Tibial nerve (tissue), 4 donors: Measurements from ENCODE around the gene GNAZ.

Experiments
- CTCF ChIP-seq, 5 experiments: fragments of 200-600 bp in 3 of 5; fragments of 450-650 bp in 2 of 5; sonication (generic) in 3 of 5; IDR thresholded peaks; one replicate each; pipeline ENCODE4 v1.5.1; 2016 to 2019; ENCODE audit warnings: antibody characterized with exemption in 5 of 5, mild to moderate bottlenecking in 3 of 5, moderate library complexity in 2 of 5
- EP300 ChIP-seq, 2 donors: sonication (generic); formaldehyde crosslinking; IDR thresholded peaks; one replicate each; pipeline ENCODE4 v1.6.1; 2017; ENCODE audit warnings: antibody characterized with exemption in 2 of 2, mild to moderate bottlenecking in 1 of 2
- POLR2A ChIP-seq, 2 donors: fragments of 450-650 bp; IDR thresholded peaks; one replicate each; pipeline ENCODE4 v1.6.1; 2017; ENCODE audit warnings: antibody characterized with exemption in 2 of 2, mild to moderate bottlenecking in 2 of 2, moderate library complexity in 2 of 2

- TF ChIP-seq CTCF (IDR thresholded peaks at IDR 0.05) (no peak), POLR2A (IDR thresholded peaks at IDR 0.05) (no peak), EP300 (IDR thresholded peaks at IDR 0.05) (no peak)
Observed at GRCh38 chr22:23060612-23061400, 9.5 kb upstream of the GNAZ start.
